Right lobe of liver (tissue), 6 donors: Measurements from ENCODE around the gene CRYBB2. TPM values are rescaled to one million over a fixed set of nuclear protein-coding genes. Genes with fewer than 3 reads are reported as not detected.

Experiments used
- ATAC-seq, 4 donors: fragments of 200-7000 bp; cut with Tn5 transposase; one replicate each; pipeline ENCODE4 v1.9.1; 2020; ENCODE audit warnings: mild to moderate bottlenecking in 4 of 4, moderate library complexity in 4 of 4
- DNase-seq, 3 donors: peaks; one replicate each; pipeline ENCODE4 v3.0.0-alpha.2; 2020
- H3K27ac ChIP-seq, 3 donors: fragments of 200-600 bp; one replicate each; pipeline ENCODE4 v1.8.0; 2022
- H3K27me3 ChIP-seq, 2 donors: fragments of 200-600 bp; one replicate each; pipeline ENCODE4 v1.8.0; 2022
- H3K36me3 ChIP-seq, 4 donors: fragments of 200-600 bp; sonication (generic) in 1 of 4; one replicate each; pipeline versions ENCODE4 v1.5.1 to v1.8.0; 2017 to 2022; ENCODE audit warnings: control low read depth in 1 of 4
- H3K4me1 ChIP-seq, 4 donors: fragments of 200-600 bp; sonication (generic) in 1 of 4; one replicate each; pipeline versions ENCODE4 v1.5.1 to v1.8.0; 2017 to 2022; ENCODE audit warnings: control low read depth in 1 of 4
- H3K4me3 ChIP-seq, 3 donors: fragments of 200-600 bp; one replicate each; pipeline ENCODE4 v1.8.0; 2022
- H3K9me3 ChIP-seq, 4 donors: fragments of 200-600 bp; sonication (generic) in 1 of 4; one replicate each; pipeline versions ENCODE4 v1.5.1 to v1.8.0; 2017 to 2022; ENCODE audit warnings: control low read depth in 1 of 4
- POLR2A ChIP-seq: fragments of 450-650 bp; IDR thresholded peaks from one replicate; pipeline ENCODE4 v1.6.1; 2017; ENCODE audit warnings: antibody characterized with exemption, mild to moderate bottlenecking
- WGBS: methylation state at CpG from one replicate; pipeline ENCODE4 v1.1.6; 2018; ENCODE audit warnings: low coverage, low lambda C conversion rate; ENCODE audit not compliant: insufficient coverage; ENCODE audit errors: missing lambda C conversion rate; 5-methylcytosine and 5-hydroxymethylcytosine counted together
- intact Hi-C, 2 donors: fragments of 100-400 bp; cut with DNase I; formaldehyde crosslinking; loops; one replicate each; pipeline versions ENCODE4 v1.11.2 to v1.14.1; 2022
- long read RNA-seq: library from polyadenylated mRNA; unstranded; transcript quantifications from one replicate; pipeline ENCODE4 v2.0.0, GENCODE V29; 2019
- total RNA-seq, 6 experiments: library from RNA; depleted of rRNA in 2 of 6; stranded (reverse); fragments of >200 nt in 2 of 6; fragmentation: NEBNext Ultra II Directional in 3 of 6; extraction: Animal tissue kit (Norgen Biotek cat#: 25700) in 3 of 6; gene quantifications; one replicate each; pipeline versions ENCODE4 v1.1.0 to v1.2.4, GENCODE V29; 2016 to 2023
- TF ChIP-seq, protein P1 (sequence below), 4 donors: fragments of 200-600 bp in 3 of 4; fragments of 450-650 bp in 1 of 4; IDR thresholded peaks; one replicate each; pipeline versions ENCODE4 v1.5.1 to v1.8.0; 2016 to 2022; ENCODE audit warnings: antibody characterized with exemption in 4 of 4, mild to moderate bottlenecking in 2 of 4
- donor health status: DM: no; HTN: yes; CAD: no.
- donor health status: DM: no; HTN: no; CAD: no.
- donor health status: DM: no; HTN: no; CAD: no.
- donor health status: DM: no; HTN: yes; CAD: no.
- donor health status: DM: no; HTN: yes; CAD: no.

CRYBB2 gene, protein sequence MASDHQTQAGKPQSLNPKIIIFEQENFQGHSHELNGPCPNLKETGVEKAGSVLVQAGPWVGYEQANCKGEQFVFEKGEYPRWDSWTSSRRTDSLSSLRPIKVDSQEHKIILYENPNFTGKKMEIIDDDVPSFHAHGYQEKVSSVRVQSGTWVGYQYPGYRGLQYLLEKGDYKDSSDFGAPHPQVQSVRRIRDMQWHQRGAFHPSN
- total RNA-seq = not detected
- long read RNA-seq = 0 reads

DNA sequence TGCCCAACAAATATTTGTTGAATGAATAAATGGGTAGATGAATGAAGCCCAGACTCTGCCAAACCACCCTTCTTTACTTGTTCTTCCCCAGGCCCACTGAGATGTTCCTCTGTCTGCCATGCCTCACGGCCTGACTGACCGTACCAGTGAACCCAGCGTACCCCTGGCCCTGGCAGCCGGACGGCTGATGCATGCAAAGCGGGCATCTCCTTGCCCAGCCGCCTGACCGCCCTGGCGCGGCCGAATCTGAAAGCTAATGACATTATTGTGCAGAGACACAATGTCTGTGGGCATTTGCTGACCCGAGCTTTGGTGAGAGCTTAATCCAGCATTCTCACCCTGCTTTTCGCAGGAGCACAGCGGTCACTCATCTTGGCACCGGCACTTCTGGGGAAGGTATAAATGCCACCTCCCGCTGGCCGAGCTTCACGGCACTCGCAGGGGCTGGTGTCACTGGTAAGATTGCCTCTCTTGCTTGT is at the start of gene CRYBB2:
TSS of gene CRYBB2 (plus strand) at position 429 of the 479 bp plus-strand sequence. CDS start 1,791 bp downstream, outside the sequence.
- Histone ChIP-seq H3K4me1 (no peaks in the 10 kb centered on the region), H3K27me3 (no peaks in the 10 kb centered on the region), H3K27ac (no peak within 1 kb of the TSS), H3K9me3 (no peaks in the 10 kb centered on the region), H3K36me3 (no peaks in the 10 kb centered on the region), H3K4me3 (no peak within 1 kb of the TSS)
- TF ChIP-seq, protein P1, sequence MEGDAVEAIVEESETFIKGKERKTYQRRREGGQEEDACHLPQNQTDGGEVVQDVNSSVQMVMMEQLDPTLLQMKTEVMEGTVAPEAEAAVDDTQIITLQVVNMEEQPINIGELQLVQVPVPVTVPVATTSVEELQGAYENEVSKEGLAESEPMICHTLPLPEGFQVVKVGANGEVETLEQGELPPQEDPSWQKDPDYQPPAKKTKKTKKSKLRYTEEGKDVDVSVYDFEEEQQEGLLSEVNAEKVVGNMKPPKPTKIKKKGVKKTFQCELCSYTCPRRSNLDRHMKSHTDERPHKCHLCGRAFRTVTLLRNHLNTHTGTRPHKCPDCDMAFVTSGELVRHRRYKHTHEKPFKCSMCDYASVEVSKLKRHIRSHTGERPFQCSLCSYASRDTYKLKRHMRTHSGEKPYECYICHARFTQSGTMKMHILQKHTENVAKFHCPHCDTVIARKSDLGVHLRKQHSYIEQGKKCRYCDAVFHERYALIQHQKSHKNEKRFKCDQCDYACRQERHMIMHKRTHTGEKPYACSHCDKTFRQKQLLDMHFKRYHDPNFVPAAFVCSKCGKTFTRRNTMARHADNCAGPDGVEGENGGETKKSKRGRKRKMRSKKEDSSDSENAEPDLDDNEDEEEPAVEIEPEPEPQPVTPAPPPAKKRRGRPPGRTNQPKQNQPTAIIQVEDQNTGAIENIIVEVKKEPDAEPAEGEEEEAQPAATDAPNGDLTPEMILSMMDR (IDR thresholded peaks at IDR 0.05) = no peak
- TF ChIP-seq POLR2A = no peak
- intact Hi-C loops = no loop called here
- DNase-seq (no peak), ATAC-seq (no peak)
- WGBS = 66% methylated on average over 5 of the region's 19 CpGs

DNA sequence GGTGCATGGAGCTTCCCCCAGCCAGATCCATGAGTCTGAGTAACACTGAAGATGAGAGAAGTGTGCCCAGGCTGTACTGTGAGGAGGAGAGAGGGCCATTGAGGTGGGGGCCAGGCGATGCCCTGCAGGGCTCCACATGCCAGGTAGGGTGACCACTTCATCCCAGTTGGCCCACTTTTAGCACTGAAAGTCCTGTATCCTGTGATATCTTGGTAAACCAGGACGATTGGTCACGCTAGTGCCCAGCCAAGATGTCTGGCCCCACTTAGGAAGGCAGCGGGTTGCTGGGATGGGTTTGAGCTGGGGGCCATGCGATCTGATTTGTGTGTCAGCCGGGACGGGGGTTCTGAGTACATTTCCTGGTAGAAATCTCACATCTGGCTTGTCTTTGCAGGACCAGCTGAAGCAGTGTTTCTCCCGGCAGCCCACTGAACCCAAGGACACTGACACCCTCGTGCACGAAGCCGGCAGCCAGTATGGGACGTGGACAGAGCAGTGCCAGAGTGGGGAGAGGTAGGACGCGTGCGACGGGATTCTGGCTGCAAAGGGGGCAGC is 48.9 kb upstream of the CRYBB2 start:
- no peak for ATAC-seq
- Histone ChIP-seq H3K4me3 (no peak overlapping the region), H3K27me3 (no peaks in the 10 kb centered on the region), H3K4me1 (peaks cover 0 to 59% (median 25%) of the 10 kb centered on the region in 4 donors), H3K9me3 (no peaks in the 10 kb centered on the region), H3K36me3 (peaks cover 3 to 30% (median 15%) of the 10 kb centered on the region in 4 donors), H3K27ac (peak overlapping the region in 2 of 3 donors; percentile 45 to 78)
- no peak for TF ChIP-seq POLR2A
- TF ChIP-seq, protein P1 (IDR thresholded peaks at IDR 0.05) = no peak
- no peak for DNase-seq
- intact Hi-C loops = loop anchor here (10.0 kb wide), 2 partner anchors 76 to 96 kb away; no protein-coding TSS in a partner anchor
- WGBS = 23% methylated on average over 11 of the region's 16 CpGs

DNA sequence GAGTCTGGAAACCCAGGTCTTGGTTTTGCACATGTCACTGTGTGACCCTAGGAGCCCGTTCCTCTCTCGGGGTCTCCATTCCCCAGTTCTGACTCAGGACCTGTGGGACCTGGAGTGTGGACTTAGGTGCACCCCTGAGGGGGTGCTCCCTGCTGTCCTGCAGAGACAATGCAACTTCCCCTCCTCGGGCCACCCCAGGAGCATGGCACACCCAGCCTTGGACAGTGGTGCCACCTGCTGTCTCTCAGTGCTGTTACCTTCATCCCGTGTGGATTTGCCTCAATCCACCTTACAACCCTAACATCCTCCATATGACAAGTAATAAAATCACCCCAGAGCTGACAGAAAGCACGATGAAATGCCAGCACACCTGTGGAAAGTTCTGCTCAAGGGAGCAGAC is 47.3 kb upstream of the CRYBB2 start:
- peak; percentile 14 to 46 (median 28) for ATAC-seq
- no peak for TF ChIP-seq POLR2A
- TF ChIP-seq, protein P1 (IDR thresholded peaks at IDR 0.05) = peak; percentile 50 to 65 (median 54)
- intact Hi-C loops = loop anchor here (10.0 kb wide), 2 partner anchors 77 to 97 kb away; no protein-coding TSS in a partner anchor

DNA sequence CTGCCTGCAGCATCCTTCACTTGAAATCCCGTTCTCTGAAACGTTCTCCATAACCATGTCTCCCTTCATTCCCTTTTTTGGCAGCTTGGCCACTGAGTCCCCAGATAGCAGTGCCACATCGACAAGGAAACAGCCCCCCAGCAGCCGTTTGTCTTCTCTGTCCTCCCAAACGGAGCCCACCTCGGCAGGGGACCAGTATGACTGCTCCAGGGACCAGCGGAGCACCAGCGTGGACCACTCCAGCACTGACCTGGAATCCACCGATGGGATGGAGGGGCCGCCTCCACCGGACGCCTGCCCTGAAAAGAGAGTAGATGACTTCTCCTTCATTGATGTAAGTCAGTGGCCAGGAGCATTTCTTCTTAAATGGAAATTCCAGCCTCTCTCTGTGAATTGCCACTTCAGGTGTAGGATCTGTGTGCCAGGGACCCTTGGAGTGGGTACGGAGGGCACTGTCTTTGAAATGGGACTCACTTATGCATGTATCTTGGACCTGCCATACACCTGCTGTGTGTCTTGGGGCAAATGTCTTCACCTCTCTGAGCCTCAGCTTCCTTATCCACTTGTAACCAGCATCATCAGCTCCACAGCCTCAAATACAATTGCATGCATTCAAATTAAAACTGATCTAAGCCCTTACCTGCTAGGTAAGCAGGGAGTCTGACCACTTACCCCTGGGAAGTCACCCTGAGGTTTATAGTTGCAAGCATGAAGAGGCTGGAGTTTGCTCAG is 45.1 kb upstream of the CRYBB2 start:
- H3K4me1 ChIP-seq = peaks cover 0 to 22% (median 6%) of the 10 kb centered on the region in 4 donors
- H3K27ac ChIP-seq = no peak overlapping the region
- 76% methylated on average over 6 of the region's 13 CpGs for WGBS
- ATAC-seq (no peak), DNase-seq (no peak)
- no peak overlapping the region for H3K4me3 ChIP-seq
- no peaks in the 10 kb centered on the region for H3K9me3 ChIP-seq
- H3K27me3 ChIP-seq = no peaks in the 10 kb centered on the region
- TF ChIP-seq, protein P1 (IDR thresholded peaks at IDR 0.05) = no peak
- TF ChIP-seq POLR2A = no peak
- intact Hi-C loops = loop anchor here (10.0 kb wide), 2 partner anchors 80 to 100 kb away; no protein-coding TSS in a partner anchor
- H3K36me3 ChIP-seq = peaks cover 5 to 54% (median 30%) of the 10 kb centered on the region in 4 donors

More for the DNA sequence above, 47.3 kb upstream of the CRYBB2 start:
- Histone ChIP-seq H3K36me3 (peaks cover 3 to 46% (median 23%) of the 10 kb centered on the region in 4 donors), H3K27ac (no peak overlapping the region), H3K9me3 (no peaks in the 10 kb centered on the region), H3K27me3 (no peaks in the 10 kb centered on the region), H3K4me3 (no peak overlapping the region), H3K4me1 (peaks cover 0 to 43% (median 16%) of the 10 kb centered on the region in 4 donors)
- no CpG with 5 or more reads among the region's 5 CpGs for WGBS
- DNase-seq = no peak
